NCI-H82 treated with DMSO at 0.1 percent for 48 hours (cell line): Measurements from ENCODE around the gene PIGW.

Experiments
- DNase-seq: peaks from one replicate; lab custom pipeline; 2025; ENCODE audit not compliant: unreplicated experiment; lab: John Stamatoyannopoulos, UW

The PIGW gene

GRCh38 chr17:36545077-36545464 is 10.3 kb downstream of the PIGW start:
- peak; percentile 53 for DNase-seq

GRCh38 chr17:36545465-36546417 is 11.0 kb downstream of the PIGW start:
- DNase-seq = peak; percentile 86

DNA sequence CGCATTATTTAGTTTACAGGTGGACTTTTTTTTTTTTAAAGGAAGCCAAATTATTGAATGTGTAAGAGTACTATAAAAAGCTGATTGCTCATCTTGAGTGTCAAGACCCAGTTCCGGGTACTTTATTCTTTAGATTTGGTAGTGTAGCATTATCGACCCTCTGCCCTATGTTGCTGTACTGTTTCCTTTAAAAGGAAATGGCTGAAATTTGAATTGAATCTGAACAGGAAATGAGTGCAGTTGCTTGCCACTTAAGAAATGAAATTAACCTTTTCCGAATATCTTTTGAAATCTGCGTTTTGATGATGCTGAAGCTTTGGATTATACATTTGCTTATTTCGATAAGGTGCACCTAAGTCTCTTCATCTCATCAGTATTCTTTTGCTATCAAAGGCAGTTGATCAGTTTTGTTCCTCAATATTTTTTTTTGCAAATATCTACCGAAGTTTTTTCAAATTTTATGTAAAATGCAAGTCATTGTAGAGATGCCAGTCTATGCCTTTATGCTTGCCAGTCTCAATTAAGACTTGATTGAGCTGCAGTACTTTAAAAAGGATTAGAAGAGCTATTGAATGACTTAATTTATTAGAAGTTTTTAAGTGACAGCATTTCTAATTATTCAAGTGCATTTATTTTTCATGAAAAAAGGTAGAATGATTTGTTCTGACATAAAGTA is 11.8 kb downstream of the PIGW start:
- DNase-seq = no peak

GRCh38 chr17:36547776-36548175 is 13.0 kb downstream of the PIGW start:
- DNase-seq = no peak

DNA sequence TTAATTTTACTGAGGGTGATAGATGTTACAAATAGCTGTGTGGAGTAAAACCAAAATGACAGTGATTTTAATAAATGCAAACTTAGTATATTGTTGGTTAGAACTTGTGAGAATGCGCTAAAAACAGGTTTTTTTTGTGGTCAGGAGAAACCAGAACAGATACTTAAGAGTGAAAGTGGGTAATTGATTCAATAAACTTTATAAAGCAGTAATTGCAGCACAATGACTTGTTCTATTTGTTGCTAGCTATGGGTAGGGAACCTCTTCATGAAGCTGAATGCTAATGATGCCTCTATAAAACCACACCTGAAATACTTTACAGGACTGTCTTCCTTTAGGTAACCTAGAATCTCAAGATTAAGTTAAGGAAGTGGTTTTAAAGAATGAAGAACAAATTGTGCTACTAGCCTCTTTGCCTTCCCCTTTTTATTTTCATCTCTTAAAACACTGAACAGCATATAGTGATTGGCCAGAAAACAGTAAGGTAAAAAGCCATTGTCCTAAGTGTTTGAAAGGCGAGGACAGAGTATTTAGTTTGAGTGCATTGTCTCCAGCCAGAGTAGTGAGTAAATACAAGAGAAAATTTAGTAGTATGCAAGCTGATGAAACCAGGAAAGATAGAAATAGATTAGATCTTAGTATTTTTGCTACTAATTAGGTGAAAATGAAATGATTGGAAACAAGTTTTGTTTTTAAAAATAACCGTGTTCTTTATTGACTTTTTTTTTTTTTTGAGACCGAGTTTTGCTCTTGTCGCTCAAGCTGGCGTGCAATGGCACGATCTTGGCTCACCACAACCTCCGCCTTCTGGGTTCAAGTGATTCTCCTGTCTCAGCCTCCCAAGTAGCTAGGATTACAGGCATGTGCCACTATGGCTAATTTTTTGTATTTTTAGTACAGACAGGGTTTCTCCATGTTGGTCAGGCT is 16.0 kb downstream of the PIGW start:
- no peak for DNase-seq

GRCh38 chr17:36553459-36553858 is 18.7 kb downstream of the PIGW start:
- no peak for DNase-seq

GRCh38 chr17:36566081-36566480 is 31.3 kb downstream of the PIGW start:
- DNase-seq = no peak

DNA sequence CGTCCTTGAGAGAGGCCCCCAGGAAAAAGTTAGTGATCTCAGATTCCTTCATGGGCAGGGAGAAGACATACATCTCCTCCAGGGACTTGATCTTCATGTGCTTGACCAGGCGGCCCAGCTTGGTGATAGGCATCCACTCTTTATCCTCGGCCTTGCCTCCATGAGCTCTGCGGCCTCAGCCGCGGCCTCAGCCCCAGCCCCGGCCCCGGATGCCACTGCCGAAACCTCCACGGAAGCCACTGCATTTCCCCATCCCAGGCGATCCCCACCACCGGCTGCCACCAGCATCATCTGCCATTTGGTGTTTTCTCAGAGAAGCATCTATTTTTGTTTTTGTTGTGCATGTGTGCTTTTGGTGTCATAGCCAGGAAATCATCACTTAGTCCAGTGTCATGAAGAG is 40.2 kb downstream of the PIGW start:
- DNase-seq = no peak

DNA sequence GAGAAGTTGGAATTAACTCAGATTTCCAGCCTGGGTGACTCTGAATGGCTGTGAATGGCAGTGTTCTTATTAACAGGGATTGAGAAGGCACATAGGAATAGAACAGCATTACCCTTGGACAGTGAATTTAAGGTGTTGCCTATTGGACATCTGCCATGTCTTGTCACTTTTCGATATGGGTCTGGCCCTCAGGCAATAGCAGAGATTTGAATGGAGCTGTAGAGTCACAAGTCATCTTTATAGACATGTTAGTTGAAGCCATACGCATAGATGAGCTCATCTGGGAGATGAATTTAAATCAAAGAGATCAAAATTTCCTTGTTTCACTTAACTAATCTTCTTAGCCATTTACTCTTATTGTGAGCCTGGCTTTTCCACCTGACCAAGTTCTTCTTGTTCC is 42.0 kb downstream of the PIGW start:
- no peak for DNase-seq

- DNase-seq = no peak
Measured at GRCh38 chr17:36578671-36579070, 43.9 kb downstream of the PIGW start.

DNA sequence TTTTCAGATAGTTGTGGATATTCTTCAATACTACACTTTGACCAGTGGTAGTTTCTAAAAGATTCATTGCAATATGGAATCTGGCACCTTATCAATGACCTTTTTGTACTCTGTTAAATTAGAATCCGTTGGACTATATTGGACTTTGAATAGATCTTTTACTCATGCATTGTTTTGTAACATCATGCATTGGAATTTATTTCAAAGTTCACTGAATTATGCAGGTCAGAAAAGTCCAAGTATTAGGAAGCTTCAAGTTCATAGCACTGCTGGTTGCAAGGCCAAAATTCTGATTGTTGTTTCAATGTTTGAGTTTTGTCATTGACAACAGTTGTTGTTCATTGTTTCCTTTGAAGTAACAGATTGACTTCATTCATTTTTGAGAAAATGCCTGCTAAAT is 49.0 kb downstream of the PIGW start:
- DNase-seq = no peak

GRCh38 chr17:36586138-36586537 is 51.4 kb downstream of the PIGW start:
- DNase-seq = no peak
